SU-DHL-6 (cell line): ENCODE data around the gene PXDC1.

Source experiments
- H2AFZ ChIP-seq: fragments of 200-600 bp; sonication (generic); 2 replicates; pipeline ENCODE4 v1.6.1; 2014; ENCODE audit warnings: low read depth, mild to moderate bottlenecking, moderate library complexity, mixed read lengths, antibody characterized with exemption, low read length; ENCODE audit not compliant: severe bottlenecking
- H3F3A ChIP-seq: fragments of 200-600 bp; shearing (Covaris generic); 2 replicates; pipeline ENCODE4 v1.6.0; 2016; ENCODE audit warnings: antibody characterized with exemption, mild to moderate bottlenecking; ENCODE audit not compliant: insufficient read depth
- H3K27ac ChIP-seq: fragments of 200-600 bp; sonication (generic); 2 replicates; pipeline ENCODE4 v1.5.1; 2016; ENCODE audit warnings: low read depth, mild to moderate bottlenecking, low read length, moderate library complexity, mixed read lengths
- H3K27me3 ChIP-seq: fragments of 200-600 bp; sonication (generic), shearing (Covaris generic); 2 replicates; pipeline ENCODE4 v1.6.0; 2014; ENCODE audit warnings: mild to moderate bottlenecking, low read length
- H3K36me3 ChIP-seq: fragments of 200-600 bp; sonication (generic); 2 replicates; pipeline ENCODE4 v1.6.1; 2014; ENCODE audit warnings: mild to moderate bottlenecking, low read length, mixed read lengths
- H3K4me2 ChIP-seq: fragments of 300-600, 200-600 bp; shearing (Covaris generic), sonication (generic); 2 replicates; pipeline ENCODE4 v1.6.0; 2014; ENCODE audit warnings: low read length, low read depth, mild to moderate bottlenecking; ENCODE audit not compliant: poor library complexity, severe bottlenecking
- H3K4me3 ChIP-seq: fragments of 200-600 bp; sonication (generic); 2 replicates; pipeline ENCODE4 v1.5.1; 2014; ENCODE audit warnings: antibody characterized with exemption, low read length, mild to moderate bottlenecking, mixed read lengths; ENCODE audit not compliant: insufficient read depth, poor library complexity, severe bottlenecking
- H3K79me2 ChIP-seq: fragments of 200-600 bp; sonication (generic); 2 replicates; pipeline ENCODE4 v1.6.1; 2014; ENCODE audit warnings: mild to moderate bottlenecking, low read length, moderate library complexity; ENCODE audit not compliant: insufficient read depth
- H3K9ac ChIP-seq: fragments of 200-600 bp; sonication (generic); 2 replicates; pipeline ENCODE4 v1.7.0; 2014; ENCODE audit warnings: mild to moderate bottlenecking, low read length
- H3K9me2 ChIP-seq: fragments of 200-600 bp; sonication (generic); replicated peaks from 2 replicates; pipeline ENCODE4 v1.6.1; 2014; ENCODE audit warnings: low read length; ENCODE audit not compliant: insufficient read depth
- H3K9me3 ChIP-seq: fragments of 200-600 bp; sonication (generic); 2 replicates; pipeline ENCODE4 v1.6.1; 2014; ENCODE audit warnings: low read length, mixed read lengths; ENCODE audit not compliant: insufficient read depth
- H4K20me1 ChIP-seq: fragments of 200-600 bp; sonication (generic); 2 replicates; pipeline ENCODE4 v1.6.1; 2014; ENCODE audit warnings: low read depth, mild to moderate bottlenecking, antibody characterized with exemption, low read length, moderate library complexity, mixed read lengths
- EZH2phosphoT487 ChIP-seq: fragments of 200-600 bp; sonication (generic), shearing (Covaris generic); conservative IDR thresholded peaks from 2 replicates; pipeline ENCODE4 v1.6.1; 2018; ENCODE audit warnings: mild to moderate bottlenecking, antibody characterized with exemption, low read length, moderate library complexity, mixed read lengths
- TF ChIP-seq, protein P1 (sequence below): fragments of 200-600 bp; sonication (generic); IDR thresholded peaks from one replicate; pipeline ENCODE4 v1.5.1; 2017; ENCODE audit warnings: antibody characterized with exemption, mild to moderate bottlenecking, low read length, moderate library complexity; ENCODE audit not compliant: insufficient read depth, poor library complexity, severe bottlenecking

The PXDC1 gene

DNA sequence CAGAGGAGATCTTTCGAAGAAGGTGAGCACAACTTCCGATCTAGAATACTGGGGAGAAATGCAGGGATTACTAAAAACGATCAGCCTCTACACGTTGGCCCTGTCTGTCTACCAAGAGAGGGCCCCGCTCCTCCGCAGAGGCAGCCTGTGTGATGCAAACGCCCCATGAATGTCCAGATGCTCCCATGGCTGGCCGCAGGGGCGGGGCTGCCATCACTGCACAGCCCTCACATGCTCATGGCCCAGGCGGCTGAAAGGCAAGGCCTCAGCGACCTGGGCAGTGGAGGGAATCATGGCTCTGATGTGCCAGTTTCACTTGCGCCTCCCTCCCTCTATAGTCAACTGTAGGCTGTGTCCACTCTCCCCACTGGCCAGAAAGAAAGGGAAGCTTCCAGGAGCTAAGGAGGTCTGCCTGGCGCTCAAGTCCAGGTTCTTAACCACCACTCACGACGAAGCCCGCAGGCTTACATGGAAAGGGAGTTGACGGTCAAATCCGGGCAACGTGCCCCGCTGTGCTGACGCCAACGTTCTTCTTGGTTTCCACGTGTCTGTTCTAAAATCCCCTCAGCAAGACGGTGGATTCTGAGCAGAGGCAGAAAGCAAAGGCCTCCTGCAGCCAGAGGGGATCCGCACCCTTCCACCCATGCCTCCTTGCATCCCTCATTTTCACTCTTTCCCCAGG is 14.2 kb downstream of the PXDC1 start:
- Histone ChIP-seq H3K9me3 (no peaks in the 10 kb centered on the region), H3K27me3 (no peaks in the 10 kb centered on the region), H3K9me2 (no peaks in the 10 kb centered on the region), H3K27ac (no peak overlapping the region), H3K9ac (no peak overlapping the region), H3K36me3 (no peaks in the 10 kb centered on the region), H3K79me2 (no peaks in the 10 kb centered on the region), H2AFZ (no peak overlapping the region), H3F3A (no peaks in the 10 kb centered on the region), H3K4me2 (no peak overlapping the region), H4K20me1 (no peaks in the 10 kb centered on the region), H3K4me3 (no peak overlapping the region)
- no peak for TF ChIP-seq EZH2phosphoT487
- TF ChIP-seq, protein P1, sequence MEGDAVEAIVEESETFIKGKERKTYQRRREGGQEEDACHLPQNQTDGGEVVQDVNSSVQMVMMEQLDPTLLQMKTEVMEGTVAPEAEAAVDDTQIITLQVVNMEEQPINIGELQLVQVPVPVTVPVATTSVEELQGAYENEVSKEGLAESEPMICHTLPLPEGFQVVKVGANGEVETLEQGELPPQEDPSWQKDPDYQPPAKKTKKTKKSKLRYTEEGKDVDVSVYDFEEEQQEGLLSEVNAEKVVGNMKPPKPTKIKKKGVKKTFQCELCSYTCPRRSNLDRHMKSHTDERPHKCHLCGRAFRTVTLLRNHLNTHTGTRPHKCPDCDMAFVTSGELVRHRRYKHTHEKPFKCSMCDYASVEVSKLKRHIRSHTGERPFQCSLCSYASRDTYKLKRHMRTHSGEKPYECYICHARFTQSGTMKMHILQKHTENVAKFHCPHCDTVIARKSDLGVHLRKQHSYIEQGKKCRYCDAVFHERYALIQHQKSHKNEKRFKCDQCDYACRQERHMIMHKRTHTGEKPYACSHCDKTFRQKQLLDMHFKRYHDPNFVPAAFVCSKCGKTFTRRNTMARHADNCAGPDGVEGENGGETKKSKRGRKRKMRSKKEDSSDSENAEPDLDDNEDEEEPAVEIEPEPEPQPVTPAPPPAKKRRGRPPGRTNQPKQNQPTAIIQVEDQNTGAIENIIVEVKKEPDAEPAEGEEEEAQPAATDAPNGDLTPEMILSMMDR, result no peak

GRCh38 chr6:3735029-3735605 is 16.4 kb downstream of the PXDC1 start:
- H3K27me3 ChIP-seq, result no peaks in the 10 kb centered on the region
- no peaks in the 10 kb centered on the region for H3K79me2 ChIP-seq
- H3K4me2 ChIP-seq, result no peak overlapping the region
- no peaks in the 10 kb centered on the region for H3K9me2 ChIP-seq
- no peaks in the 10 kb centered on the region for H3K9me3 ChIP-seq
- no peak overlapping the region for H3K4me3 ChIP-seq
- H4K20me1 ChIP-seq, result no peaks in the 10 kb centered on the region
- H2AFZ ChIP-seq, result no peak overlapping the region
- TF ChIP-seq, protein P1, result no peak
- no peak overlapping the region for H3K27ac ChIP-seq
- H3K36me3 ChIP-seq, result no peaks in the 10 kb centered on the region
- H3K9ac ChIP-seq, result no peak overlapping the region
- no peaks in the 10 kb centered on the region for H3F3A ChIP-seq

- Histone ChIP-seq H3K9me3 (no peaks in the 10 kb centered on the region), H3K27me3 (no peaks in the 10 kb centered on the region), H3K4me3 (no peak overlapping the region)
Observed at GRCh38 chr6:3734023-3734422, 17.5 kb downstream of the PXDC1 start.

More at GRCh38 chr6:3734023-3734422, 17.5 kb downstream of the PXDC1 start:
- Histone ChIP-seq H3K27ac (no peak overlapping the region), H2AFZ (no peak overlapping the region), H4K20me1 (no peaks in the 10 kb centered on the region), H3K4me2 (no peak overlapping the region), H3F3A (no peaks in the 10 kb centered on the region), H3K9me2 (no peaks in the 10 kb centered on the region), H3K9ac (no peak overlapping the region), H3K36me3 (no peaks in the 10 kb centered on the region), H3K79me2 (no peaks in the 10 kb centered on the region)
- TF ChIP-seq, protein P1, result no peak
- no peak for TF ChIP-seq EZH2phosphoT487
